GM23338 (cell line): ENCODE measurements around the gene ITIH4. TPM values are rescaled to one million over a fixed set of nuclear protein-coding genes. Genes with fewer than 3 reads are reported as not detected.

ENCODE experiments used
- ATAC-seq: fragments of 200-7000 bp; cut with Tn5 transposase; 3 replicates; pipeline ENCODE4 v1.9.1; 2020
- DNase-seq: peaks from one replicate; pipeline ENCODE4 v3.0.0-alpha.2; 2015; ENCODE audit warnings: low spot score
- H2AFZ ChIP-seq: fragments of 200-600 bp; sonication (generic); 2 replicates; pipeline ENCODE4 v1.8.0; 2016; ENCODE audit warnings: antibody characterized with exemption, mild to moderate bottlenecking, moderate library complexity
- H3F3A ChIP-seq: fragments of 200-600 bp; sonication (generic); replicated peaks from 2 replicates; pipeline ENCODE4 v1.8.0; 2017; ENCODE audit warnings: antibody characterized with exemption, mixed run types, low read depth
- H3K27ac ChIP-seq: fragments of 200-600 bp; sonication (generic); 2 replicates; pipeline ENCODE4 v1.6.1; 2016; ENCODE audit warnings: low read depth
- H3K27me3 ChIP-seq: fragments of 200-600 bp; sonication (generic); 2 replicates; pipeline ENCODE4 v1.8.0; 2016; ENCODE audit warnings: mild to moderate bottlenecking, mixed run types, moderate library complexity; ENCODE audit not compliant: insufficient read depth
- H3K36me3 ChIP-seq: fragments of 200-600 bp; sonication (generic); 2 replicates; pipeline ENCODE4 v1.8.0; 2016; ENCODE audit warnings: mild to moderate bottlenecking; ENCODE audit not compliant: insufficient read depth
- H3K4me1 ChIP-seq: fragments of 200-600 bp; sonication (generic); 2 replicates; pipeline ENCODE4 v1.8.0; 2016; ENCODE audit warnings: mild to moderate bottlenecking, moderate library complexity; ENCODE audit not compliant: insufficient read depth
- H3K4me2 ChIP-seq: fragments of 200-600 bp; sonication (generic); 2 replicates; pipeline ENCODE4 v1.7.1; 2017; ENCODE audit warnings: mixed run types
- H3K4me3 ChIP-seq: fragments of 200-600 bp; sonication (generic); 2 replicates; pipeline ENCODE4 v1.6.1; 2016; ENCODE audit warnings: mixed run types
- H3K79me2 ChIP-seq: fragments of 200-600 bp; sonication (generic); replicated peaks from 2 replicates; pipeline ENCODE4 v1.8.0; 2017; ENCODE audit warnings: mild to moderate bottlenecking; ENCODE audit not compliant: insufficient read depth
- H3K9me2 ChIP-seq: fragments of 200-600 bp; sonication (generic); 2 replicates; pipeline ENCODE4 v1.8.0; 2017; ENCODE audit not compliant: insufficient read depth
- H4K20me1 ChIP-seq: fragments of 200-600 bp; sonication (generic); replicated peaks from 2 replicates; pipeline ENCODE4 v1.8.0; 2017; ENCODE audit warnings: mild to moderate bottlenecking; ENCODE audit not compliant: insufficient read depth
- H3K27ac Mint-ChIP-seq: 2 replicates; pipeline ENCODE4 v1.8.0; 2020; ENCODE audit warnings: inconsistent platforms, mild to moderate bottlenecking, moderate library complexity, mixed read lengths
- H3K27me3 Mint-ChIP-seq: 3 replicates; pipeline ENCODE4 v1.8.0; 2022; ENCODE audit warnings: low read depth, mild to moderate bottlenecking, moderate library complexity, mixed read lengths, inconsistent platforms; ENCODE audit not compliant: insufficient read depth, poor library complexity
- H3K36me3 Mint-ChIP-seq: 3 replicates; pipeline ENCODE4 v1.8.0; 2021; ENCODE audit warnings: low read depth, mild to moderate bottlenecking, inconsistent platforms, moderate library complexity, mixed read lengths
- H3K4me1 Mint-ChIP-seq: 3 replicates; pipeline ENCODE4 v1.8.0; 2020; ENCODE audit warnings: mild to moderate bottlenecking, inconsistent platforms, mixed read lengths
- H3K4me3 Mint-ChIP-seq: 3 replicates; pipeline ENCODE4 v1.8.0; 2021; ENCODE audit warnings: moderate library complexity, mild to moderate bottlenecking, inconsistent platforms, mixed read lengths
- H3K9me3 Mint-ChIP-seq: 3 replicates; pipeline ENCODE4 v1.8.0; 2020; ENCODE audit warnings: moderate library complexity, mild to moderate bottlenecking, inconsistent platforms, mixed read lengths
- CREB1 ChIP-seq: fragments of 250-450 bp; sonication (Bioruptor Pico); IDR thresholded peaks from 2 replicates; pipeline ENCODE4 v1.5.0; 2020; ENCODE audit warnings: low read depth, mild to moderate bottlenecking, moderate library complexity
- EZH2 ChIP-seq: fragments of 200-600 bp; sonication (generic); IDR thresholded peaks from one replicate; pipeline ENCODE4 v1.8.0; 2017; ENCODE audit warnings: antibody characterized with exemption, mild to moderate bottlenecking, low read depth; ENCODE audit not compliant: unreplicated experiment
- EZH2phosphoT487 ChIP-seq: fragments of 200-600 bp; sonication (generic); IDR thresholded peaks from one replicate; pipeline ENCODE4 v1.8.1; 2018; ENCODE audit warnings: antibody characterized with exemption; ENCODE audit not compliant: unreplicated experiment
- JUNB ChIP-seq: IDR thresholded peaks from one replicate; pipeline ENCODE4 v1.6.1; 2016; ENCODE audit warnings: antibody characterized with exemption; ENCODE audit not compliant: unreplicated experiment
- NANOG ChIP-seq: IDR thresholded peaks from 2 replicates; pipeline ENCODE4 v1.6.1; 2016; ENCODE audit warnings: antibody characterized with exemption, borderline replicate concordance
- POLR2AphosphoS5 ChIP-seq: IDR thresholded peaks from 2 replicates; pipeline ENCODE4 v1.6.1; 2016; ENCODE audit warnings: antibody characterized with exemption, low read depth
- STAT1 ChIP-seq: IDR thresholded peaks from one replicate; pipeline ENCODE4 v1.6.1; 2016; ENCODE audit warnings: antibody characterized with exemption; ENCODE audit not compliant: unreplicated experiment
- ZNF114 ChIP-seq: fragments of 250-450 bp; sonication (Bioruptor Pico); IDR thresholded peaks from 2 replicates; pipeline ENCODE4 v1.5.0; 2020; ENCODE audit warnings: mild to moderate bottlenecking, moderate library complexity
- ZNF331 ChIP-seq: fragments of 250-450 bp; sonication (Bioruptor Pico); IDR thresholded peaks from 2 replicates; pipeline ENCODE4 v1.5.0; 2020; ENCODE audit warnings: low read depth, mild to moderate bottlenecking, moderate library complexity
- polyA plus RNA-seq: library from polyadenylated mRNA; unstranded; fragments of >200 nt; fragmentation: Nextera tagmentation; extraction: Ambion mirVana; gene quantifications from 2 replicates; pipeline ENCODE4 v1.2.1, GENCODE V29; 2016
- total RNA-seq: library from RNA; depleted of rRNA; stranded (reverse); fragments of >200 nt; shearing (Covaris generic); gene quantifications from 2 replicates; pipeline ENCODE4 v1.2.3, GENCODE V29; 2014
- TF ChIP-seq, protein P1 (sequence below): IDR thresholded peaks from 2 replicates; pipeline ENCODE4 v1.6.1; 2016; ENCODE audit warnings: antibody characterized with exemption
- TF ChIP-seq, protein P2 (sequence below), 2 experiments: fragments of 200-600 bp in 1 of 2; sonication (generic) in 1 of 2; conservative IDR thresholded peaks; 2 replicates each; pipeline versions ENCODE4 v1.5.1 to v1.6.1; 2016 to 2017; ENCODE audit warnings: antibody characterized with exemption in 2 of 2, low read depth in 2 of 2, mild to moderate bottlenecking in 2 of 2, moderate library complexity in 1 of 2
- TF ChIP-seq, protein P3 (sequence below): fragments of 250-450 bp; sonication (Bioruptor Pico); IDR thresholded peaks from 2 replicates; pipeline ENCODE4 v1.5.0; 2020; ENCODE audit warnings: mild to moderate bottlenecking, moderate library complexity
- TF ChIP-seq, protein P4 (sequence below): IDR thresholded peaks from one replicate; pipeline ENCODE4 v1.6.1; 2018; ENCODE audit warnings: antibody characterized with exemption; ENCODE audit not compliant: unreplicated experiment

The ITIH4 gene
- total and polyA plus RNA-seq, 2 experiments from 2014 or later = 0.82 to 1.4 TPM

DNA sequence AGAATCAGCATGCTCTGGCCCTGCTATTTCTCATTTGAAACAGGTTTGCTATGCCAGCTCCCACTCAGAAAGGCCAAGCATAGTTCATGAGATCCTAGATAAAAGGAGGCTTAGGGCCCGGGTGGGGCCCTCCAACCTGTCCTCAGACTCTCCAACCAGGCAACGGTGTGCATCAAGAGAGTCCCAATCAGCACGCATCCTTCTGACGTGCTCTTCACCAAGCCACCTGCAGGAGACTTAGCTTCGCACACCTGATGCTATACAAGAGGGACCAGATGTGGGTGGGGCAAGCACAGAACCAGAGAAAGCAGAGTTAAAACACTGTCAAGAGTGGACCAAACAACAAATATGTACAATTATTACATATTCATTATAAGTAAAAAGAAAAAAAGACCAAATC is 49.6 kb upstream of the ITIH4 start:
- Histone ChIP-seq H3K79me2 (peaks cover 25% of the 10 kb centered on the region), H3K27me3 (no peaks in the 10 kb centered on the region), H3K9me2 (no peaks in the 10 kb centered on the region), H4K20me1 (no peaks in the 10 kb centered on the region; the same call in none of the 2 replicates), H3K4me2 (no peak overlapping the region), H2AFZ (no peak overlapping the region), H3K4me1 (peaks cover 7% of the 10 kb centered on the region), H3K4me3 (no peak overlapping the region), H3K27ac (no peak overlapping the region), H3K36me3 (no peaks in the 10 kb centered on the region), H3F3A (no peaks in the 10 kb centered on the region)
- Mint-ChIP-seq H3K9me3 (no peaks in the 10 kb centered on the region), H3K4me1 (peaks cover 12% of the 10 kb centered on the region; the same call in 2 of the 3 replicates), H3K27me3 (peaks cover 3% of the 10 kb centered on the region), H3K4me3 (no peak overlapping the region), H3K36me3 (peaks cover 6% of the 10 kb centered on the region; the same call in 2 of the 3 replicates), H3K27ac (no peak overlapping the region)
- no peak for TF ChIP-seq EZH2
- TF ChIP-seq JUNB = no peak
- TF ChIP-seq, protein P1, sequence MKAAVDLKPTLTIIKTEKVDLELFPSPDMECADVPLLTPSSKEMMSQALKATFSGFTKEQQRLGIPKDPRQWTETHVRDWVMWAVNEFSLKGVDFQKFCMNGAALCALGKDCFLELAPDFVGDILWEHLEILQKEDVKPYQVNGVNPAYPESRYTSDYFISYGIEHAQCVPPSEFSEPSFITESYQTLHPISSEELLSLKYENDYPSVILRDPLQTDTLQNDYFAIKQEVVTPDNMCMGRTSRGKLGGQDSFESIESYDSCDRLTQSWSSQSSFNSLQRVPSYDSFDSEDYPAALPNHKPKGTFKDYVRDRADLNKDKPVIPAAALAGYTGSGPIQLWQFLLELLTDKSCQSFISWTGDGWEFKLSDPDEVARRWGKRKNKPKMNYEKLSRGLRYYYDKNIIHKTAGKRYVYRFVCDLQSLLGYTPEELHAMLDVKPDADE = no peak
- TF ChIP-seq POLR2AphosphoS5 = no peak
- TF ChIP-seq, protein P2, sequence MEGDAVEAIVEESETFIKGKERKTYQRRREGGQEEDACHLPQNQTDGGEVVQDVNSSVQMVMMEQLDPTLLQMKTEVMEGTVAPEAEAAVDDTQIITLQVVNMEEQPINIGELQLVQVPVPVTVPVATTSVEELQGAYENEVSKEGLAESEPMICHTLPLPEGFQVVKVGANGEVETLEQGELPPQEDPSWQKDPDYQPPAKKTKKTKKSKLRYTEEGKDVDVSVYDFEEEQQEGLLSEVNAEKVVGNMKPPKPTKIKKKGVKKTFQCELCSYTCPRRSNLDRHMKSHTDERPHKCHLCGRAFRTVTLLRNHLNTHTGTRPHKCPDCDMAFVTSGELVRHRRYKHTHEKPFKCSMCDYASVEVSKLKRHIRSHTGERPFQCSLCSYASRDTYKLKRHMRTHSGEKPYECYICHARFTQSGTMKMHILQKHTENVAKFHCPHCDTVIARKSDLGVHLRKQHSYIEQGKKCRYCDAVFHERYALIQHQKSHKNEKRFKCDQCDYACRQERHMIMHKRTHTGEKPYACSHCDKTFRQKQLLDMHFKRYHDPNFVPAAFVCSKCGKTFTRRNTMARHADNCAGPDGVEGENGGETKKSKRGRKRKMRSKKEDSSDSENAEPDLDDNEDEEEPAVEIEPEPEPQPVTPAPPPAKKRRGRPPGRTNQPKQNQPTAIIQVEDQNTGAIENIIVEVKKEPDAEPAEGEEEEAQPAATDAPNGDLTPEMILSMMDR (conservative IDR thresholded peaks at IDR 0.05; ENCODE audit: low read depth in 2 of 2) = no peak; a peak in 1 of 4 replicates
- TF ChIP-seq, protein P3, sequence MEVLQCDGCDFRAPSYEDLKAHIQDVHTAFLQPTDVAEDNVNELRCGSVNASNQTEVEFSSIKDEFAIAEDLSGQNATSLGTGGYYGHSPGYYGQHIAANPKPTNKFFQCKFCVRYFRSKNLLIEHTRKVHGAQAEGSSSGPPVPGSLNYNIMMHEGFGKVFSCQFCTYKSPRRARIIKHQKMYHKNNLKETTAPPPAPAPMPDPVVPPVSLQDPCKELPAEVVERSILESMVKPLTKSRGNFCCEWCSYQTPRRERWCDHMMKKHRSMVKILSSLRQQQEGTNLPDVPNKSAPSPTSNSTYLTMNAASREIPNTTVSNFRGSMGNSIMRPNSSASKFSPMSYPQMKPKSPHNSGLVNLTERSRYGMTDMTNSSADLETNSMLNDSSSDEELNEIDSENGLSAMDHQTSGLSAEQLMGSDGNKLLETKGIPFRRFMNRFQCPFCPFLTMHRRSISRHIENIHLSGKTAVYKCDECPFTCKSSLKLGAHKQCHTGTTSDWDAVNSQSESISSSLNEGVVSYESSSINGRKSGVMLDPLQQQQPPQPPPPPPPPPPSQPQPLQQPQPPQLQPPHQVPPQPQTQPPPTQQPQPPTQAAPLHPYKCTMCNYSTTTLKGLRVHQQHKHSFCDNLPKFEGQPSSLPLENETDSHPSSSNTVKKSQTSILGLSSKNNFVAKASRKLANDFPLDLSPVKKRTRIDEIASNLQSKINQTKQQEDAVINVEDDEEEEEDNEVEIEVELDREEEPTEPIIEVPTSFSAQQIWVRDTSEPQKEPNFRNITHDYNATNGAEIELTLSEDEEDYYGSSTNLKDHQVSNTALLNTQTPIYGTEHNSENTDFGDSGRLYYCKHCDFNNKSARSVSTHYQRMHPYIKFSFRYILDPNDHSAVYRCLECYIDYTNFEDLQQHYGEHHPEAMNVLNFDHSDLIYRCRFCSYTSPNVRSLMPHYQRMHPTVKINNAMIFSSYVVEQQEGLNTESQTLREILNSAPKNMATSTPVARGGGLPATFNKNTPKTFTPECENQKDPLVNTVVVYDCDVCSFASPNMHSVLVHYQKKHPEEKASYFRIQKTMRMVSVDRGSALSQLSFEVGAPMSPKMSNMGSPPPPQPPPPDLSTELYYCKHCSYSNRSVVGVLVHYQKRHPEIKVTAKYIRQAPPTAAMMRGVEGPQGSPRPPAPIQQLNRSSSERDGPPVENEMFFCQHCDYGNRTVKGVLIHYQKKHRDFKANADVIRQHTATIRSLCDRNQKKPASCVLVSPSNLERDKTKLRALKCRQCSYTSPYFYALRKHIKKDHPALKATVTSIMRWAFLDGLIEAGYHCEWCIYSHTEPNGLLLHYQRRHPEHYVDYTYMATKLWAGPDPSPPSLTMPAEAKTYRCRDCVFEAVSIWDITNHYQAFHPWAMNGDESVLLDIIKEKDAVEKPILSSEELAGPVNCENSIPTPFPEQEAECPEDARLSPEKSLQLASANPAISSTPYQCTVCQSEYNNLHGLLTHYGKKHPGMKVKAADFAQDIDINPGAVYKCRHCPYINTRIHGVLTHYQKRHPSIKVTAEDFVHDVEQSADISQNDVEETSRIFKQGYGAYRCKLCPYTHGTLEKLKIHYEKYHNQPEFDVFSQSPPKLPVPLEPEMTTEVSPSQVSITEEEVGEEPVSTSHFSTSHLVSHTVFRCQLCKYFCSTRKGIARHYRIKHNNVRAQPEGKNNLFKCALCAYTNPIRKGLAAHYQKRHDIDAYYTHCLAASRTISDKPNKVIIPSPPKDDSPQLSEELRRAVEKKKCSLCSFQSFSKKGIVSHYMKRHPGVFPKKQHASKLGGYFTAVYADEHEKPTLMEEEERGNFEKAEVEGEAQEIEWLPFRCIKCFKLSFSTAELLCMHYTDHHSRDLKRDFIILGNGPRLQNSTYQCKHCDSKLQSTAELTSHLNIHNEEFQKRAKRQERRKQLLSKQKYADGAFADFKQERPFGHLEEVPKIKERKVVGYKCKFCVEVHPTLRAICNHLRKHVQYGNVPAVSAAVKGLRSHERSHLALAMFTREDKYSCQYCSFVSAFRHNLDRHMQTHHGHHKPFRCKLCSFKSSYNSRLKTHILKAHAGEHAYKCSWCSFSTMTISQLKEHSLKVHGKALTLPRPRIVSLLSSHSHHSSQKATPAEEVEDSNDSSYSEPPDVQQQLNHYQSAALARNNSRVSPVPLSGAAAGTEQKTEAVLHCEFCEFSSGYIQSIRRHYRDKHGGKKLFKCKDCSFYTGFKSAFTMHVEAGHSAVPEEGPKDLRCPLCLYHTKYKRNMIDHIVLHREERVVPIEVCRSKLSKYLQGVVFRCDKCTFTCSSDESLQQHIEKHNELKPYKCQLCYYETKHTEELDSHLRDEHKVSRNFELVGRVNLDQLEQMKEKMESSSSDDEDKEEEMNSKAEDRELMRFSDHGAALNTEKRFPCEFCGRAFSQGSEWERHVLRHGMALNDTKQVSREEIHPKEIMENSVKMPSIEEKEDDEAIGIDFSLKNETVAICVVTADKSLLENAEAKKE = no peak
- TF ChIP-seq ZNF114 = no peak
- TF ChIP-seq CREB1 (CRISPR knock-in tag) = no peak
- TF ChIP-seq STAT1 = no peak
- TF ChIP-seq EZH2phosphoT487 = no peak
- no peak for TF ChIP-seq NANOG
- TF ChIP-seq, protein P4, sequence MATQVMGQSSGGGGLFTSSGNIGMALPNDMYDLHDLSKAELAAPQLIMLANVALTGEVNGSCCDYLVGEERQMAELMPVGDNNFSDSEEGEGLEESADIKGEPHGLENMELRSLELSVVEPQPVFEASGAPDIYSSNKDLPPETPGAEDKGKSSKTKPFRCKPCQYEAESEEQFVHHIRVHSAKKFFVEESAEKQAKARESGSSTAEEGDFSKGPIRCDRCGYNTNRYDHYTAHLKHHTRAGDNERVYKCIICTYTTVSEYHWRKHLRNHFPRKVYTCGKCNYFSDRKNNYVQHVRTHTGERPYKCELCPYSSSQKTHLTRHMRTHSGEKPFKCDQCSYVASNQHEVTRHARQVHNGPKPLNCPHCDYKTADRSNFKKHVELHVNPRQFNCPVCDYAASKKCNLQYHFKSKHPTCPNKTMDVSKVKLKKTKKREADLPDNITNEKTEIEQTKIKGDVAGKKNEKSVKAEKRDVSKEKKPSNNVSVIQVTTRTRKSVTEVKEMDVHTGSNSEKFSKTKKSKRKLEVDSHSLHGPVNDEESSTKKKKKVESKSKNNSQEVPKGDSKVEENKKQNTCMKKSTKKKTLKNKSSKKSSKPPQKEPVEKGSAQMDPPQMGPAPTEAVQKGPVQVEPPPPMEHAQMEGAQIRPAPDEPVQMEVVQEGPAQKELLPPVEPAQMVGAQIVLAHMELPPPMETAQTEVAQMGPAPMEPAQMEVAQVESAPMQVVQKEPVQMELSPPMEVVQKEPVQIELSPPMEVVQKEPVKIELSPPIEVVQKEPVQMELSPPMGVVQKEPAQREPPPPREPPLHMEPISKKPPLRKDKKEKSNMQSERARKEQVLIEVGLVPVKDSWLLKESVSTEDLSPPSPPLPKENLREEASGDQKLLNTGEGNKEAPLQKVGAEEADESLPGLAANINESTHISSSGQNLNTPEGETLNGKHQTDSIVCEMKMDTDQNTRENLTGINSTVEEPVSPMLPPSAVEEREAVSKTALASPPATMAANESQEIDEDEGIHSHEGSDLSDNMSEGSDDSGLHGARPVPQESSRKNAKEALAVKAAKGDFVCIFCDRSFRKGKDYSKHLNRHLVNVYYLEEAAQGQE = no peak
- no peak for TF ChIP-seq ZNF331
- DNase-seq (peak; percentile 45), ATAC-seq (peak; percentile 71)
